C4-2B (cell line): ENCODE results near the gene HAUS2.

ENCODE experiments used
- CTCF ChIP-seq: fragments of 450-650 bp; conservative IDR thresholded peaks from 2 replicates; pipeline ENCODE4 v1.5.1; 2017; ENCODE audit warnings: mild to moderate bottlenecking
- ZFX ChIP-seq: fragments of 450-650 bp; IDR thresholded peaks from 2 replicates; pipeline ENCODE4 v1.6.1; 2017

GRCh38 chr15:42528970-42529369, 19.7 kb upstream of the HAUS2 start:
- TF ChIP-seq CTCF (no peak), ZFX (no peak)
